Right ventricle myocardium inferior (tissue), 1 donor: ENCODE measurements around the gene TIAM2. TPM values are rescaled to one million over a fixed set of nuclear protein-coding genes. Genes with fewer than 3 reads are reported as not detected.

ENCODE experiments used
- ATAC-seq: fragments of 200-7000 bp; cut with Tn5 transposase; one replicate; pipeline ENCODE4 v1.9.1; 2020; ENCODE audit warnings: mild to moderate bottlenecking, moderate library complexity
- DNase-seq: peaks from one replicate; pipeline ENCODE4 v3.0.0; 2021; ENCODE audit errors: missing footprints
- intact Hi-C: fragments of 100-400 bp; cut with DNase I; formaldehyde crosslinking; loops from one replicate; pipeline ENCODE4 v1.11.0; 2022
- total RNA-seq: library from RNA; stranded (reverse); fragmentation: NEBNext Ultra II Directional; extraction: Animal tissue kit (Norgen Biotek cat#: 25700); gene quantifications from one replicate; pipeline ENCODE4 v1.2.1, GENCODE V29; 2021
- donor health status: DM: no; HTN: yes; CAD: no; lungs with severe emphysema.

Gene TIAM2
- total RNA-seq, 1 donor from 2014 or later = 11.1 TPM

- ATAC-seq (no peak), DNase-seq (no peak)
- intact Hi-C loops = no loop called here
Measured at GRCh38 chr6:154984146-154984545, 11.0 kb upstream of the TIAM2 start.

GRCh38 chr6:154986787-154987235 is 8.3 kb upstream of the TIAM2 start:
- no peak for DNase-seq
- ATAC-seq = no peak
- intact Hi-C loops = no loop called here

GRCh38 chr6:154989448-154989847 is 5.7 kb upstream of the TIAM2 start:
- DNase-seq = no peak
- ATAC-seq = no peak
- intact Hi-C loops = no loop called here

GRCh38 chr6:154991207-154991606 is 3.9 kb upstream of the TIAM2 start:
- ATAC-seq (no peak), DNase-seq (no peak)
- intact Hi-C loops = no loop called here

- no peak for ATAC-seq
- intact Hi-C loops = no loop called here
- no peak for DNase-seq
Measured at GRCh38 chr6:154993026-154993425, 2.1 kb upstream of the TIAM2 start.

GRCh38 chr6:154993710-154994109 is 1.4 kb upstream of the TIAM2 start:
- no peak for DNase-seq
- no peak for ATAC-seq
- intact Hi-C loops = no loop called here

GRCh38 chr6:154994836-154995253 is 270 bp upstream of the TIAM2 start:
- intact Hi-C loops = no loop called here
- ATAC-seq (no peak), DNase-seq (no peak)

- intact Hi-C loops = no loop called here
Measured at GRCh38 chr6:154996016-154996590, 988 bp downstream of the TIAM2 start.

GRCh38 chr6:154996841-154997311 is 1.8 kb downstream of the TIAM2 start:
- DNase-seq (no peak), ATAC-seq (no peak)
- intact Hi-C loops = no loop called here

More at GRCh38 chr6:154996016-154996590, 988 bp downstream of the TIAM2 start:
- no peak for ATAC-seq
- no peak for DNase-seq

GRCh38 chr6:154998855-154999254 is 3.7 kb downstream of the TIAM2 start:
- intact Hi-C loops = no loop called here
- ATAC-seq = no peak
- no peak for DNase-seq

GRCh38 chr6:155001482-155001881 is 6.4 kb downstream of the TIAM2 start:
- no peak for DNase-seq
- intact Hi-C loops = no loop called here

GRCh38 chr6:155001934-155002333 is 6.8 kb downstream of the TIAM2 start:
- no peak for DNase-seq
- ATAC-seq = no peak
- intact Hi-C loops = no loop called here

More at GRCh38 chr6:155001482-155001881, 6.4 kb downstream of the TIAM2 start:
- ATAC-seq = no peak

GRCh38 chr6:155003476-155003875 is 8.4 kb downstream of the TIAM2 start:
- ATAC-seq (no peak), DNase-seq (no peak)
- intact Hi-C loops = no loop called here

- intact Hi-C loops = no loop called here
- DNase-seq (no peak), ATAC-seq (no peak)
Measured at GRCh38 chr6:155004017-155004416, 8.9 kb downstream of the TIAM2 start.

GRCh38 chr6:155004576-155005372 is 9.7 kb downstream of the TIAM2 start:
- DNase-seq (no peak), ATAC-seq (no peak)
- intact Hi-C loops = no loop called here

- no peak for DNase-seq
- no peak for ATAC-seq
- intact Hi-C loops = no loop called here
Measured at GRCh38 chr6:155008625-155009024, 13.5 kb downstream of the TIAM2 start.

GRCh38 chr6:155010940-155011339 is 15.8 kb downstream of the TIAM2 start:
- intact Hi-C loops = no loop called here
- no peak for DNase-seq
- no peak for ATAC-seq

GRCh38 chr6:155011809-155012291 is 16.7 kb downstream of the TIAM2 start:
- ATAC-seq = no peak
- intact Hi-C loops = no loop called here
- DNase-seq = no peak

- intact Hi-C loops = no loop called here
- no peak for ATAC-seq
- no peak for DNase-seq
Measured at GRCh38 chr6:155013457-155013876, 18.4 kb downstream of the TIAM2 start.

- ATAC-seq = no peak
- intact Hi-C loops = no loop called here
- no peak for DNase-seq
Measured at GRCh38 chr6:155014137-155014536, 19.0 kb downstream of the TIAM2 start.
